ENCODE results near the gene ITGA8. TPM values are rescaled to one million over a fixed set of nuclear protein-coding genes. Genes with fewer than 3 reads are reported as not detected.

The ITGA8 gene
- polyA plus RNA-seq, 1 experiment: 0.25 TPM

DNA sequence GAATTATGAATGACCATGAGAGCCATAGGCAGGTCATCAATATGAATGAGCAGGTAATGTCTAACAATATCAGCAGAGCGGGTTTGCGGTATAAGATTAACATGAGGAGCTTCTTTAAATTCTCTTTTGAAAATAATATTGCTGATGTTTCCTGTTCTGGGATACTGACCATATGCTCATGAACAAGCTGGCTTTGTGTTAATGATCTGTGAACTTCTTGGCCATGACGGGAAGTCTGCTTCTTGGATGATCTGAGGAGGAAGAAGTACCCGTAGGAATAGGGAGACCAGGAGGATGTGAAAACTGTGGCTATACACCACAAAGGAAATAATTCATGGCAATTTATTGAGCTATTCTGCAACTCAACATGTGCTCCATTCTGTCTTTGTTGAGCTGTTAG is 38.6 kb downstream of the ITGA8 start:
- ChIA-PET POLR2A (no interaction called here), CTCF (interaction anchor here (0.6 kb wide), 1 partner anchor 39 kb away, joined by 3 read pairs; the partner anchor contains the start of gene ITGA8)
- Histone ChIP-seq H3K27ac (ENCODE audit: low read depth, low read length) (no peak overlapping the region), H3K27me3 (ENCODE audit: control insufficient read depth, insufficient read depth, low read length) (no peaks in the 10 kb centered on the region), H3K9me3 (ENCODE audit: control insufficient read depth, insufficient read depth, low read length) (no peaks in the 10 kb centered on the region), H3K4me3 (ENCODE audit: low read depth, low read length) (no peak overlapping the region)
- TF ChIP-seq, protein P1, sequence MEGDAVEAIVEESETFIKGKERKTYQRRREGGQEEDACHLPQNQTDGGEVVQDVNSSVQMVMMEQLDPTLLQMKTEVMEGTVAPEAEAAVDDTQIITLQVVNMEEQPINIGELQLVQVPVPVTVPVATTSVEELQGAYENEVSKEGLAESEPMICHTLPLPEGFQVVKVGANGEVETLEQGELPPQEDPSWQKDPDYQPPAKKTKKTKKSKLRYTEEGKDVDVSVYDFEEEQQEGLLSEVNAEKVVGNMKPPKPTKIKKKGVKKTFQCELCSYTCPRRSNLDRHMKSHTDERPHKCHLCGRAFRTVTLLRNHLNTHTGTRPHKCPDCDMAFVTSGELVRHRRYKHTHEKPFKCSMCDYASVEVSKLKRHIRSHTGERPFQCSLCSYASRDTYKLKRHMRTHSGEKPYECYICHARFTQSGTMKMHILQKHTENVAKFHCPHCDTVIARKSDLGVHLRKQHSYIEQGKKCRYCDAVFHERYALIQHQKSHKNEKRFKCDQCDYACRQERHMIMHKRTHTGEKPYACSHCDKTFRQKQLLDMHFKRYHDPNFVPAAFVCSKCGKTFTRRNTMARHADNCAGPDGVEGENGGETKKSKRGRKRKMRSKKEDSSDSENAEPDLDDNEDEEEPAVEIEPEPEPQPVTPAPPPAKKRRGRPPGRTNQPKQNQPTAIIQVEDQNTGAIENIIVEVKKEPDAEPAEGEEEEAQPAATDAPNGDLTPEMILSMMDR (IDR thresholded peaks at IDR 0.05; ENCODE audit: low read depth, low read length): no peak
- no peak for DNase-seq (ENCODE audit: low read depth, low spot score)

DNA sequence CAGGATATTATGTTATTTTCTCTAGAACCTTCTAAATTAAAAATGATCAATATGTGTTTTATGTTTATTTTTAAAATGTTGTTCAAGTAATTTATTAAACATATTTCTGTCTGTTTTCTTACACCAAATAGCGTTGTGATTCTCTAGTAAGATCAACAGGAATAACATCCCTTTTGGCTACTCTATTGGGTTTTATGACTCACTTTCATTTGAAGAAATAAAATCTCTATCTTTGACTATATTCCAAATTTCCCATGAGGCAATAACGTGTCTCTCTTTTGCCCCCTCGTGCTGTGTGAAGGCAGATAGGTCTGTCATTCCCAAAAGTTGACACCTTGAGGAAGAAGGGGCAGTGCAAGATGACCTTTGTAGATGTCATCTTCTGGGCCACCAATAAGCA is 40.9 kb downstream of the ITGA8 start:
- POLR2A ChIA-PET: no interaction called here
- Histone ChIP-seq H3K27ac (ENCODE audit: low read depth, low read length) (no peak overlapping the region), H3K9me3 (ENCODE audit: control insufficient read depth, insufficient read depth, low read length) (no peaks in the 10 kb centered on the region), H3K27me3 (ENCODE audit: control insufficient read depth, insufficient read depth, low read length) (no peaks in the 10 kb centered on the region), H3K4me3 (ENCODE audit: low read depth, low read length) (no peak overlapping the region)
- DNase-seq (ENCODE audit: low read depth, low spot score): no peak
- CTCF ChIA-PET: no interaction called here
- TF ChIP-seq, protein P1 (IDR thresholded peaks at IDR 0.05; ENCODE audit: low read depth, low read length): no peak

DNA sequence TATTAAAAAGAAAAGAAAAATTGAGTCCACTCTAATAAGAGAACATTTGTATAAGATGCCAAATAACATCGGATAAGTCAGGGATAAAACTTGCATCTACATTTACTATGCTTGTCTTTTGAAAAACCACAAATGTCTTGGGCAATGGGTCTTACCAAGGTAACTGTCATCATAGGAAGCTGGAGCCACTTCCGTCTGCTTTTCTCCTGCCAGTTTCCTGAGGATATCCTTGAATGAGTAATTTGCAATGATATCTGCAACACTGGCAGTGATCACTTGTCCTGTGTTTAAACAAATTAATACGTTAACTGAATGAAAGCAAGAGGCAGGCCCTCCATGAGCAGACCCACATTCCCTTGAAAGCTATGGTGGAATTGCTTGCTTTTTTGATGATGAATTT is 47.3 kb downstream of the ITGA8 start:
- TF ChIP-seq, protein P1 (IDR thresholded peaks at IDR 0.05; ENCODE audit: low read depth, low read length): no peak
- no peak for DNase-seq (ENCODE audit: low read depth, low spot score)
- Histone ChIP-seq H3K4me3 (ENCODE audit: low read depth, low read length) (no peak overlapping the region), H3K27ac (ENCODE audit: low read depth, low read length) (no peak overlapping the region), H3K9me3 (ENCODE audit: control insufficient read depth, insufficient read depth, low read length) (no peaks in the 10 kb centered on the region), H3K27me3 (ENCODE audit: control insufficient read depth, insufficient read depth, low read length) (no peaks in the 10 kb centered on the region)
- POLR2A ChIA-PET: no interaction called here
- CTCF ChIA-PET: no interaction called here

DNA sequence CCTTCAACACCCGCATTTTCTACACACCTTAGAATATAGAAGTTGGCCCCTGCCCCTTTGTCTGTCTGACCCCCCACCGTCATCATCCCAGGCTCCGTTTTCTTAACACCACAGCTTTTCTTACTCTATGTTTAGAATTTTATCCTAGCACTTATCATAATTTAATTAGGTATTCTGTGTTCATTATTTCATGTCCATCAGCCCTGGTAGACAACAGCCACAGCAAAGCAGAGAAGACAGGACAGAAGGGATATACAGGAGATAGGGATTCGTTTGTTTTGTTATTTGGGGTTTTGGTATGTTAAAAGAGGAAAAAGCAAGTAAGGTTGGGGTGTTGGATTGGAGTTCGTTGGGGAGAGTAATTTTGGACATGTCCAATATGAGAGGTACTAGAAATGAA is 48.8 kb downstream of the ITGA8 start:
- DNase-seq (ENCODE audit: low read depth, low spot score): no peak
- CTCF ChIA-PET: no interaction called here
- Histone ChIP-seq H3K4me3 (ENCODE audit: low read depth, low read length) (no peak overlapping the region), H3K27me3 (ENCODE audit: control insufficient read depth, insufficient read depth, low read length) (no peaks in the 10 kb centered on the region), H3K9me3 (ENCODE audit: control insufficient read depth, insufficient read depth, low read length) (no peaks in the 10 kb centered on the region), H3K27ac (ENCODE audit: low read depth, low read length) (no peak overlapping the region)
- TF ChIP-seq, protein P1 (IDR thresholded peaks at IDR 0.05; ENCODE audit: low read depth, low read length): no peak
- POLR2A ChIA-PET: no interaction called here

DNA sequence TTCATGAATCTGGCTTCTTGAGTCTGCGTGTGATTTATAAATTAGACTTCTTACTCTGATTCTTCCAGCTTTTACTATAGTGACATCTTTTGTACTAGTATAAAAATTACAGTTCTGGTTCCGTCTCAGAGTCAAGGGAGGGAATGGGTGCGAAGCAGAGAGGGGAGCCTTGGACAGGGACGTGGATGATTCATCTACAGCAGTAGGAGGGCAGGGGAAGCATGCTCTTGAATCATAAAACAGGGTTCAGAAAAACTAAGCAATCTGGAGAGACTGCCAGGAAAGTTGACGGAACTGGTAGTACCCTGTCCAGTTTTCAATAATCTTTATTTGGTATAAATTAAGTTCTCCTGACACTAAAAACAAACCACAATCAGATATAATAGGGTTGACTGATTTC is 58.1 kb downstream of the ITGA8 start:
- TF ChIP-seq, protein P1 (IDR thresholded peaks at IDR 0.05; ENCODE audit: low read depth, low read length): no peak
- no peak for DNase-seq (ENCODE audit: low read depth, low spot score)
- ChIA-PET CTCF (interaction anchor here (0.7 kb wide), 1 partner anchor 180 kb away, joined by 4 read pairs; no protein-coding TSS in a partner anchor), POLR2A (no interaction called here)
- H3K27ac ChIP-seq (ENCODE audit: low read depth, low read length): no peak overlapping the region
- H3K9me3 ChIP-seq (ENCODE audit: control insufficient read depth, insufficient read depth, low read length): no peaks in the 10 kb centered on the region
- H3K27me3 ChIP-seq (ENCODE audit: control insufficient read depth, insufficient read depth, low read length): no peaks in the 10 kb centered on the region
- H3K4me3 ChIP-seq (ENCODE audit: low read depth, low read length): no peak overlapping the region

Data from AG04450 (cell line).